HG03571 (cell line): ENCODE data around the gene RPS21.
"Not testable (repeated sequence)": the region's sequence is repeated elsewhere in the genome, so short reads cannot be mapped to it uniquely, and the experiment has no call there.

Experiments
- ATAC-seq: cut with Tn5 transposase; IDR thresholded peaks from one replicate; pipeline ENCODE4 v1.9.1; 2021; ENCODE audit not compliant: unreplicated experiment

The RPS21 gene

DNA sequence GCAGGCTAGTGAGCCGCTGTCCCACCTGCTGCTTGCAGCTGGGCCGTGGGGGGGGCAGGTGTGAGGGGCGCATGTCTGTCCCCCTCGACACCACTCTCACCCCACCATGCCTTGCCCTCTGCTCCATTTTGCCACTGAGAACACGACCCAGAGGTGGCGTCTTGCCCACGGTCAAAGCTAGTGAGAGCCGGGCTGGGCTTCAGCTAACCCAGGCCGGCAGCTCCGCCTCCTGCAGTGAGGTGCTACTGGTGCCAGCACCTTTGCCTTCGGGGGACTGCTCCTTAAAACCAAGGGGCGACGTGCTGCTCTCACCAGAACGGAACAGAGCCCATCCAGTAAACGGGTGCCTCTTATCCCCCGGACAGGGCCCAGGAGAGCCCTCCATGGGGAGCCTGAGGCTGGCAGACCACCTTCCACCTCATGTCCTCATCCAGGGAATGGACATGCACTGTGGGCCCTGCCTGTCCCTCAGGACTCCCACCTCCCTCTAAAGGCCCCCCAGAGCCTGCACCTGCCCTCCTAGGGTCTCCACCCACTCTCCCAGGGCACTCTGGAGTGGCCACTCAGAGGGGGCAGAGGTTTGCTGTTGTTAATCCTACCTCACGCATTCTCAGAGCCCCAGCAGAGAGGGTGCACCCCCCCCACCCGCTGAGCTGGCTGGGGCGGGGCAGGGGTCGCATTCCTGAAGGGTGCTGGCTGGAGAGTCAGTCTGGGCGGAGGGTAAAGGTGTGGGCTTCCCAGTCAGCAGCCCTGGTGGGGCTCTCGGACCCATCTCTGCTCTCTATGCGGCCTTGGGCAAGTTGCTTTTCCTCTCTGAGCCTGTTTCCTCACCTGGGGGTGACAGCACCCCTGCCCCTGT lies 37.6 kb downstream of the RPS21 start:
- no peak for ATAC-seq

DNA sequence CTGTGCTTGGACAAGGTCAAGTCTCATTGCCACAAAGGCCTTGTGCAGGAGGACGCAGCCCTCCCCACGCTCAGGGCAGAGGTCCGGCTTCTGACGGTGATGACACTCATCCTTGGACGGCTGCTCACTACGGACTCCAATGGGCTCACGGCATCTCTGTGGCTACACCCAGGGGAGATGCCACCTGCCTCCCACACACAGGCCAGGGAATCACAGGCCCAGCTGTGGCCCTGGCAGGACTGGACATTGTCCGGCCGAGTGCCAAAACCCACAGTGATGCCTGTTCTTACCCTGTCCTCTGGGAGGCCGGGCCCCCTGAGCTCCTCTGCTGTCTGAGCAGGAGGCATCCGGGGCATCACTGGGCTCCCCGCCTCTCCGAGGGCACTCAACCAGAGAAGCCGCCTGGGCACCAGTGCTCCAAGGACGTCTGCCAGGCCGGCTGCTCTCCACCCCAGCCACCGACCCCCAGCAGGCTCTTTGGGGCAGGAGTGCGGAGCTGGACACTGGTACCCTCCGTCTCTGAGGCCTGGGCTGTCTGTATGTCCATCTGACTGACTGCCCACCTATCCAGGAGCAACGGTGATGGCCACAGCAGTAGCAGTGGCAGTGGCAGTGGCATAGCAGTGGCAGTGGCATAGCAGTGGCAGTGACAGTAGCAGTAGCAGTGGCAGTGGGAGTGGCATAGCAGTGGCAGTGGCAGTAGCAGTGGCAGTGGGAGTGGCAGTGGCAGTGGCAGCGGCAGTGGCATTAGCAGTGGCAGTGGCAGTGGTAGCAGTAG lies 38.6 kb downstream of the RPS21 start:
- no peak for ATAC-seq

DNA sequence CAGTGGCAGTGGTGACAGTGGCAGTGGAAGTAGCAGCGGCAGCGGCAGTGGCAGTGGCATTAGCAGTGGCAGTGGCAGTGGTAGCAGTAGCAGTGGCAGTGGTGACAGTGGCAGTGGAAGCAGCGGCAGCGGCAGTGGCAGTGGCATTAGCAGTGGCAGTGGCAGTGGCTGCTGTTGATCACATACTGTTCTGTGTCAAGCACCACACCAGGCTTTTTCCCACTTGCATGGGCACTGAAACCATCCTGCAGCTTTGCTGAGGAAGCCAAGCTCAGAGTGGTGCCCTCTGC lies 39.1 kb downstream of the RPS21 start:
- ATAC-seq, result not testable (repeated sequence)

DNA sequence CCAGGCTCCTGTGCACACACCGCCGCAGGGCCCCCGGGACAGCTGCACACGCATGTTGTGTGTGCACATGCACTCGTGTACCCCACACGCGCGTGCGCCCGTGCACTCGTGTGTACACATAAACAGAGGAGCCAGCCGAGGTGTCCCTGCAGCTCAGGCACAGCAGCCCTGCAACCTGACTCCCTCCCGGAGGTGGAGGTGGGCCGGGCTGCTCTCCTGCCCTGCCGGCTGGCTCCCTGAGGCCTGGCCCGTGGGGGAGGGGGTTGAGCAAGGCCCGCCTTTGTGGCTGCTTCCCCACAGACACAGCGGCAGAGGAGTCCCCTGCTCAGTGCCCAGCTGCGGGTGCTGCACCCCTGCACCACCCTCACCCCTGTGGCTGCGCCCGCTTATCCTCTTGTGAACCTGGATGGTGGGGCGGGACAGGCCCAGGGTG lies 39.8 kb downstream of the RPS21 start:
- no peak for ATAC-seq

DNA sequence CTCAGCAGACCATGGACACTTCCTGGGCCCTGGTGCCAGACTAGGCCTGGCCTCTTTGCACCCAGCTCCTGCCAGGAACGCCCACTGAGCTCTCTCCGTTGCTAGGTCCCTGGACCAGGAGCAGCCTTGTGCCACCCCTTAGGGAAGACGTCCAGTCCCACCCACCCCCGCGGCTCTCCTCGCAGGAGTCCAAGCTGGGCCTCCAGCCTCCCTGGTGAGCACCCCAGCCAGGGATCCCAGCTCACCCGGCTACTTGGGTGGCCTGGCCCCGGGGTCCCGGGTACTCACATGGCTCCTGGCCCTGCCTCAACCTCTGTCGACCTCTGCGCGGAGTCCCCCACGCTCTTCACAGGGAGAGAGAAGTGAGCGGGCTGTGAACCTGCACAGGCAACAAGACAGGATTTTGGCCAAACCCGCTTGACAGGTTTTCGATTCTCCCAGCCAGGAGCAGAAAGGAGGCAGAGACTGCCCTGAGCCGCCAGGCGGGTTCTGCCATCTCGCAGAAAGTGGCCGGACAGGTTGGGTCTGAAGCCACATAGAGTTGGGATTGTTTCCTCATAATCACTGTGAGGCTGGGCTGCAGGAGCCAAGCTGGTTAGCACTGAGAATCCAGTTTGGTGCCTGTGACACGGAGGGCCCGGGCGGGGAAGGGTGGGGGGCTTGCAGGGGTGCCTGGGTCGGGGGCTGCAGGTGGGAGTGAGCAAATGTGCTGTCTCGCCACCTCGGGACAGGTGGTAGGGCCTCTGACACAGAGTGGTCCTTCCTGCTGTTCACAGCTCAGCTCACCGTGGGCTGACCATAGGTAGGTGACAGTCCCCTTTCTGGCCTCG lies 40.5 kb downstream of the RPS21 start, which contains the start of gene RBBP8NL:
Gene RBBP8NL (minus strand): TSS at position 368 of the 830 bp plus-strand sequence. CDS start 7,892 bp downstream, outside the sequence.
- ATAC-seq, result no peak

DNA sequence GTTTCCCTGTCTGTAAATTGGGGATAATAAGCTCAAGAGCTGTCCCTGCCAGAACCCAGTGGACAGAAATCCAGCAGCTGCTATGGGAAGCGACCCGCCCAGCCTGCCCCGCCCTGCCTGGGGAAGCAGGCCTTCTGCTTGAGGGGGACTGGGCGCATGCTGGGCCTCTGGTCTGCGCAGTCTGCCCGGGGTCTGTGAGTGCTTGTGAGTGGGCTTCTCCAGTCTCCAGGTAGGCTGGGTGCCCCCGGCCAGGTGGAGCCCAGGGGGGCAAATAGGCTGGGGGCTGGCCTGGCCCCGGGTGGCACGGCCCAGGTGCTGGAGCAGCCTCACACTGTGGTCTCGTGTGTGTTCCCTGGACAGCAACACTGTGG lies 41.1 kb downstream of the RPS21 start:
- no peak for ATAC-seq

DNA sequence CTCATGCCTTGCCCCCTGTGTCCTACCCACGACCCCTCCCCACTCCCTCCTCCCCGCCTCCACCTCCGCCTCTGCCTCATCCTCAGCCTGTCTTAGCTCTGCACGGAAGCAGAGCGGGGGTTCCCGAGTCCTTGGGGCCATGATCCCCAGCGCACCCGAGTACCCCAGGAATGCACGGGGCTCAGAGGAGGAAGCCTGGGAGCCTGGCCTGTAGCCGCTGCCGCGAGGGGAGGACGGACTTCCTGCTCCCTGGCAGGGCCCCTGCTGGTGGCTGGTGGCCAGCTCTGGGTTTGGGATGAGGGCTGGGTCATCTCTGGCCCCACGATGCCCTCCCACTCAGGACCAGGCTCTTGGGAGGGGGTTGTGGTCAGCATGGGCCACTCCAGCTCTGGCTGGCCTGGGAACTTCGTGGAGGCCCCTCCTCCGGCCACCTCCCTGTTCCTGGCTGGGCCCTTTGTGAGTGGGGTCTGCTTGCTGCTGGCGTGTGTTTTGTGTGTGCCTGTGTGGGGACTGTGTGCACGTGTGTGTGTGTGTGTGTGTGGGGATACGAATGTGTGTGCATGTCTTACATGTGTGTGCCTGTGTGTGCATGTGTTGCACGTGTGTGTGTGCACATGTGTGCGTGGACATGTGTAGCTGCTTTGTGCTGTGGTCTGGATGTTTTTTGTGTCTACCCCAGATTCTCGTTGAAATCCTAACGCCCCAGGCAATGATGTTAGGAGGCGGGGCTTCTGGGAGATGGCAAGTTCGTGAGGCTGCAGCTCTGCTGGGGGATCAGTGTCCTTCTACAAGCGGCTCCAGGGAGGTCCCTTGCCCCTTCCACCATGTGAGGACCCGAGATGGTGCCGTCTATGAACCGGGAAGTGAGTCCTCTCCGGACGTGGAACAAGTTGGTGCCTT lies 41.7 kb downstream of the RPS21 start:
- ATAC-seq, result no peak

DNA sequence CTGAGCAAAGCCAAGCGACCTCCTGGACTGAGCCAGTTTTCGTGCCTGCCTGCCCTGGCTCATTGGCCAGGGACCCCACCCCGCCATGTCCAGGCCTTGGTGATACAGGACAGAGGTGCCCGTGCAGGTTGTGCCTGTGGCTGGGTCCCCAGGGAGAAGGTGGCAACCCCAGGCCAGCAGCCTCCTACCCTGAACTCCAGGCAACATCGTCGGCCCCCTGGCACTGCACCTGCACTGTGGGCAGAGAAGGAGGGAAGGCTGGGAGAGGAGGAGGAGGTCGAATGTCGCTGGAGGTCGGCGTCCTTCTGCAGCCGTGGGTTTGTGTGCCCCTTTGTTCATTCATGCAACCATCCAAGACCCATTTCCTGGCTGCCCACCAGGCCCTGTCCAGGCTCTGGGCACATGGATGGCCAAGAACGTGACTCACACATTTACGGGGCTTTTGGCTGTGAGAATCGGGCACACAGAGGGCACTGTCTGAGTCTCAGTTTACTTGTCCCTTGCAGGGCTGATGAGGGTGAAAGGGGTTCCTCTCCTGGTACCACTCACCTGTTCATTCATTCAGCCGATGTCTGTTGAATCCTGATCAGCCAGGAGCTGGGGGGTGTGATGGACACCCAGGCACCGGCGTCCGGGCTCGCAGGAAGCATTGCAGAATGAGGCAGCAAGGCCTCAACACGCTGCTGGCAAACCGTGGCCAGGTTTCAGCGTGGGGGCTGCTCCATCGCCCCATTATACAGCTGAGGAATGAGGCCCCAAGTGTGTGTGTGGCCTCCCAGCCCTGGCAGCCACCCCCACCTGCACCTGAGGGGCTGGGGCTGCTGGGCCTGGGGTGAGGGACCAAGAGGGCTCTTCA lies 42.8 kb downstream of the RPS21 start:
- no peak for ATAC-seq

DNA sequence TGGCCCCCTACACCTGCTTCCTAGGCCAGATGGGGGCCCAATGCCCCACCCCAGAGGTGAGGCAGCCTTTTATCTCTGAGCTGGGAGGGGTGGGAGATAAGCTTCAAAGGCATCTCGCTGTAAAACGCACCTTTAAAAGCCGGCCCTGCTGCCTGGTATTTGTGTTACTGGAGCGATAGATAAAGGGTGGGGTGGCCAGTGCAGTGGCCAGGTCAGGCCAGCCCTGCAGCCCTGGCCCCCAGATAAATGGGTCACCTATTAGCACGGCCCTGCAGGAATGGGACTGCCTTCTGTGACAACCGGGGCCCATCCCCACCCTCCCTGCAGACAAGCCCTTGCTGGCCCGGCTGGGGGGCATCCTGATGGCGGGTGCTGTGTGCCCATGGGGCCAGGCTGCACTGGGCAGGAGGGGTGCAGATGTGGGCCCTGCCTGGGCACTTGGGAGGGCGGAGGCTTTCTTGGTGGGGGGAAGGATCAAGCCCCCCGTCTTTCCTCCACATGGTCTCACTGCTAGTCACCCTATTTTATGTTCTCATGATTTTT lies 43.5 kb downstream of the RPS21 start:
- ATAC-seq, result no peak

DNA sequence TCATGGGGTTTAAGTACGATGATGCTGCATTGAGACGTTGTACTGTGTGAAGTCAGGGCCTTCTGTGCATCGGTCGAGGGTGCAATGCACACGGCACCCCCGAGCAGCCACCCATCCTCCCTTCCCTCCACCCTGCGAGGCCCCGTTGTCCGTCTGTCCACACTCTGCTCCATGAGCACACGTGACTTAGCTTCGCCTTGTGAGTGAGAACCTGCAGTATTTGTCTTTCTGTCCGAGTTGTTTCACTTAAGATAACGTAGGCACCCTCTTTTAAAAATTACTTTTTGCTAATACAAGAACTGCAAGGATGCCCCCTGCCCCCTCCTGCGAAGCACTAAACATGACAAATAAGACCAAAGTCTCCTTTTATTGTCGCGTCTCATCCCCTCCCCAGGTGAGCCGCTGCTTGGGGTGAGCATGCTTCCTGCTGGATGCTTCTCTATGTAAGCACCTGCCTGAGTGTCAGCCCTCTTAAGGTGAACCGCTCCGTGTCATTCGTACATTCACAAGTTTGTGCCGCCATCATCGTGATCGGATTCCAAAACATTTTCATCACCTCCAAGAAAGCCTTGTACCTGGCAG lies 44.1 kb downstream of the RPS21 start:
- ATAC-seq, result no peak

DNA sequence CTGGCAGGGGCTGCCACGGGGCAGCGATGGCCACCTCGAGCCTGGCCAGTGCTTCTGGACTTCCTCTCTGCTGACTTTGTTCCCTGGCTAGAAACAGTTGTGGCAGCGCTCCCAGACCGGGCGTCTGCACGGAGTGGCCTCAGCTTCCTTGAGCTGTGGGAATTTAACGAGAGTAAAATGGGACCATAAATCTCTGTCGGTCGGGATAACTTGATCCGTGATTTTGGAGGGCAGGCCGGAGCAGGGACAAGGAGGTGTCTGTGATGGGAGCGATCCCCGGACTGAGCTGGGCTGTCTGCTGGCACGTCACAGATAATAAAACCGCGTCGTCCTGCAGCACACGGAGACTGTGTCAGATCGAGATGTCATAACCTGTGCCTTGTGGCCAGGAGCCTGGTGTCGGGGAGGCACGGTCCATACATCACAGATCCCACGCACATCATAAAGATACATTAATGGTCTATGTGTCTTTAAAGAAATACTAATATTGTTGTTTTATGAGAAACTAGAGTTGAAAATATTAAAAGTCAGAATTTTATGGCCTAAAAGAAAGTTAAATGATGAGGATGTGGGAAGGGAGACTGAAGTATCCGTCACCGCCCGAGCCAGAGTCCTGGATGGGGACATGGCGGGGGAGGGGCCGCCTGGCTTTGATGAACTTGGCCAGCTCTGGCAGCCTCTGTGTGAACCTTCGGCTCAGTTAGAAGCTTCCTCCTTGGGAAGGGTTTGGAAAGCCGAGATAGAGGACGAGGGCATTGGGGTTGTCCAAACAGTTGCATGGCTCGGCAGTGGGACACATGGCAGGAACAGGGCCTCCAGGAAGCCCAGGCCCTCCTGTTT lies 47.0 kb downstream of the RPS21 start:
- no peak for ATAC-seq

DNA sequence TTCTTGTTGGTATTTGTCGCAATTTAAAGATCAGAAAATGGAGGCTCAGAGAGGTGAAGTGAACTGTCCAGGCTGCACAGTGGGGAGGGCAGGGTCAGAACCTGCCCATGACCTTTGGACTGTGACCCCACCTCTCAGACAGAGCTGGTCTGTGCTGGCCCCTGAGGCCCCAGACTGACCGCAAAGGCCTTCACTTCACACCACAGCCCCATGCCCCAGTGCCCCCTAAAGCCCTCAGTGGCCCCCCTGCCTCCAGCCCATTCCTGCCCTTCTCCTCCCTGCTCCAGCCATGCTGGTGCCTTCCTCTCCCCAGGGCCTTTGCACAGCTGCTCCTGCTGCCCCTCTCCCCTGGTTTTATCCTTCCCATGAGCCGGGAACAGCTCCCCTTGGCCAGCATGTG lies 49.8 kb downstream of the RPS21 start:
- ATAC-seq, result no peak

DNA sequence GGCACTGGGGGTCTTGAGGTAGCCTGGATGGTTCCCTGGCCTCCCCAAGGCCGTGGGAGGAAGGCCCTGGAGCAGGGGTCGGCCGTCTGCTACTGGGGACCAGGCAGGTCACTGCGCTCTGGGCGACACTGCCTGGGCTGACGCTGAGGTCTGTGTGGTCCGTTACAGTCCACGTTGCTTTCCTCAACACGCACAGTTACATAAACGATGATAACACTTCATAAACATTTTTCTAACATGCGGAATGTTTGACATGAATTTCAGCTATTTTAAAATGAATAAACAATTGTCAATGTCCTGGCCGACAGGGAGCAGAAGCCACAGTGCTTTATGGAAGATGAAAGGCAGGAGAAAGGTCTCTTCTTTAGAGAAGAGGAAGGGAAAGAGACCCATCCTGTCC lies 50.6 kb downstream of the RPS21 start:
- no peak for ATAC-seq

DNA sequence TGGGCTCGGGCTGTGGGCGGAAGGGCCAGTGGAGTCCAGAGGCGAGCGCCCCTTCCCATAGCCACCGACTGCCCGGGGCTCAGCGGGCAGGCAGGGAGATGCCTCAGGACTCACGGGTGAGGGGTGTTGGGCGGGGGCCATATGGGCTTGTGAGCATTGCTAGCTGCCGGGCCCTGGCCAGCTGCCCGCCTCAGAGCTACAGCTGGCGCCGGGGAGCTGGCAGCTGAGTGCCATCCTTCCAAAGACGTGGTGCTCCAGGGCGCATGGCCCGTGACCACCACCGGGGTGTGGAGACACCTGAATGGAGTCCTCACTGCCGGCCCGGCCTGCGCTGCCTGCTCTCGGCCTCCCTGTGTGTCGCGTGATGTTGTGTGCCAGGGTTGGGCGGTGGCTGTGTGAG lies 51.0 kb downstream of the RPS21 start:
- ATAC-seq, result no peak
